Duodenal mucosa (tissue), 2 donors: ENCODE measurements around the gene ACIN1.

Experiments used
- H3K27ac ChIP-seq: one replicate; pipeline ENCODE4 v1.7.0; 2013; ENCODE audit warnings: low read depth, low read length
- H3K27me3 ChIP-seq, 2 donors: one replicate each; pipeline ENCODE4 v1.7.0; 2013; ENCODE audit warnings: low read length in 2 of 2, control low read depth in 1 of 2; ENCODE audit not compliant: insufficient read depth in 2 of 2, control insufficient read depth in 1 of 2
- H3K36me3 ChIP-seq, 2 donors: one replicate each; pipeline ENCODE4 v1.7.0; 2013; ENCODE audit warnings: low read length in 2 of 2, control low read depth in 1 of 2; ENCODE audit not compliant: insufficient read depth in 2 of 2, control insufficient read depth in 1 of 2
- H3K4me1 ChIP-seq, 2 donors: one replicate each; pipeline ENCODE4 v1.7.0; 2013; ENCODE audit warnings: low read length in 2 of 2, control low read depth in 1 of 2; ENCODE audit not compliant: insufficient read depth in 2 of 2, control insufficient read depth in 1 of 2
- H3K4me3 ChIP-seq, 2 donors: one replicate each; pipeline ENCODE4 v1.7.0; 2013; ENCODE audit warnings: low read length in 2 of 2, low read depth in 1 of 2
- H3K9ac ChIP-seq, 2 donors: one replicate each; pipeline ENCODE4 v1.7.0; 2013; ENCODE audit warnings: low read length in 2 of 2, low read depth in 1 of 2
- H3K9me3 ChIP-seq, 2 donors: one replicate each; pipeline ENCODE4 v1.7.0; 2013; ENCODE audit warnings: low read length in 2 of 2, control low read depth in 1 of 2; ENCODE audit not compliant: control insufficient read depth in 1 of 2

The ACIN1 gene

DNA sequence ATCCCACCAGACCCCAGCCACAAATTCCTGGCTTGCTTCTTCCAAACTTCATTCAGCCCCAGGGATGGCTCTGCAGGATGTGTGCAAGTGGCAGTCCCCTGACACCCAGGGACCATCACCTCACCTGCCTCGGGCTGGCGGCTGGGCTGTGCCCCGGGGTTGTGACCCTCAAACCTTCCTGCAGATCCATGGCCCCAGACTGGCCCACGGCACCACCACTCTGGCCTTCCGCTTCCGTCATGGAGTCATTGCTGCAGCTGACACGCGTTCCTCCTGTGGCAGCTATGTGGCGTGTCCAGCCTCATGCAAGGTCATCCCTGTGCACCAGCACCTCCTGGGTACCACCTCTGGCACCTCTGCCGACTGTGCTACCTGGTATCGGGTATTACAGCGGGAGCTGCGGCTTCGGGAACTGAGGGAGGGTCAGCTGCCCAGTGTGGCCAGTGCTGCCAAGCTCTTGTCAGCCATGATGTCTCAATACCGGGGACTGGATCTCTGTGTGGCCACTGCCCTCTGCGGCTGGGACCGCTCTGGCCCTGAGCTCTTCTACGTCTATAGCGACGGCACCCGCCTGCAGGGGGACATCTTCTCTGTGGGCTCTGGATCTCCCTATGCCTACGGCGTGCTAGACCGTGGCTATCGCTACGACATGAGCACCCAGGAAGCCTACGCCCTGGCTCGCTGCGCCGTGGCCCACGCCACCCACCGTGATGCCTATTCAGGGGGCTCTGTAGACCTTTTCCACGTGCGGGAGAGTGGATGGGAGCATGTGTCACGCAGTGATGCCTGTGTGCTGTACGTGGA, 52.6 kb downstream of the ACIN1 start, which contains the start of gene PSMB11:
Gene PSMB11, plus strand, starts transcription at position 51 of the 804 bp plus-strand sequence. Its CDS starts 14 bp downstream, at position 65.
- no peak within 1 kb of the TSS for H3K4me3 ChIP-seq
- H3K9ac ChIP-seq: no peak within 1 kb of the TSS
- H3K36me3 ChIP-seq: no peaks in the 10 kb centered on the region
- H3K27ac ChIP-seq: no peak within 1 kb of the TSS
- H3K27me3 ChIP-seq: no peaks in the 10 kb centered on the region
- H3K4me1 ChIP-seq: peaks cover 12 to 13% of the 10 kb centered on the region in 2 donors
- no peaks in the 10 kb centered on the region for H3K9me3 ChIP-seq

DNA sequence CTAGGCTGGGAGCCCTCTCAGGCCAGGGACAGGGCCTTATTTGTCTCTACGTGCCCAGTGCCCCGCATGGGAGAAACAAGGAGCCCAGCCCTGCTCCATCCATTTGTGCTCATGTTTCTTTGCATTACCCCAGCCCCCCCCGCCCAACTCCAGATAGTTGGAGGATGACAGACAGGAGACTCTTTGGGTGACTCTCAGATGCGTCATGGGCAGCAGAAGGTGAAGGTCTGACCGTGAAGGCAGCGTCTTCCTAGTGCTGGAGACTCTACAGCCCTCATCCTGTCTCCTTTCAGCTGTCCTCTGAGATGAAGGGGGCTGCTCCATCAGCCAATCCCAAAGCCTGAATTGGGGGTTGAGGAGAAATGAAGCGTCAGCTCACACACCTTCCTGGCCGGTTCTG, 53.2 kb downstream of the ACIN1 start:
- Histone ChIP-seq H3K9ac (no peak overlapping the region), H3K36me3 (no peaks in the 10 kb centered on the region), H3K4me3 (no peak overlapping the region), H3K9me3 (no peaks in the 10 kb centered on the region), H3K27ac (no peak overlapping the region), H3K4me1 (peaks cover 12 to 13% of the 10 kb centered on the region in 2 donors), H3K27me3 (no peaks in the 10 kb centered on the region)

GRCh38 chr14:23040100-23040499, 54.8 kb downstream of the ACIN1 start:
- no peak overlapping the region for H3K9ac ChIP-seq
- H3K9me3 ChIP-seq: no peaks in the 10 kb centered on the region
- no peaks in the 10 kb centered on the region for H3K27me3 ChIP-seq
- H3K36me3 ChIP-seq: no peaks in the 10 kb centered on the region
- no peak overlapping the region for H3K4me3 ChIP-seq
- peaks cover 5 to 11% of the 10 kb centered on the region in 2 donors for H3K4me1 ChIP-seq
- H3K27ac ChIP-seq: no peak overlapping the region

DNA sequence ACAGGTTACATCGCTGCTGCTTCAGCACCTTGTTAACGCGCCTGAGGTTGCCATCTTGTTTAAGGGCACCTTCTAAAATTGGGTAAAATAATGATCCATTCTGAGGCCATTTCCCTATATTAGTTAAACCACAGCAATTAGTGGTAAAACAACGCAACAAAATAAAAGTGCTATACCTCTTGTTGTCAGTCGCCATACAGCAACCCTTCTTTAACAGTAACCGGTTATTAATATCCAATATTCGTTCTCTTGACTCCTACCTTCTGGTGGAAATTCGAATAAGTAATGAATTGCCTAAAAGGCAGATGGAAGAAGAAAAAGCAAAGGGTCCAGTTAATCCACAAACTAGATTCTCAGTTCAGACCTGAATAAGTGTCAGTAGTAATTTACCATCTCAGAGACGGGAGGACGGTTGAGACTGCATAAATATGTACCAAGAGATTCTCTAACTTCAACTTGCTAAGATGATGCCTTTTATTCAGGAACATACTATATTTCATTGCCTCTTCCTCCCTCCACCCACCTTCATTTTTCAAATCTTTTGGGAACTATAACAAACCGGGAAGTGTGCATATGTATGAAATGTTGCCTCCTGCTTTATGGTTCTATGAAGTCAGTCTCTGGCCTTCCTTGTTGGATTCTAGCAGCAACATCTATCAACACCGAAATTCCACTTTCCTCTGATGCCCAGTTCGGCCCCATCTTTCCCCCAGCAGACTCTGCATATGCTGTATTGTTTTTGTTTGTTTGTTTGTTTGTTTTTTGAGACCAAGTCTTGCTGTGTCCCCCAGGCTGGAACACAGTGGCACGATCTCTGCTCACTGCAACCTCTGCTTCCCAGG, 59.4 kb downstream of the ACIN1 start:
- Histone ChIP-seq H3K9me3 (no peaks in the 10 kb centered on the region), H3K27me3 (no peaks in the 10 kb centered on the region), H3K4me1 (peaks cover 11 to 12% of the 10 kb centered on the region in 2 donors), H3K9ac (peak overlapping the region; percentile 96), H3K36me3 (peaks cover 0 to 21% of the 10 kb centered on the region in 2 donors), H3K27ac (peak overlapping the region; percentile 90), H3K4me3 (peak overlapping the region; percentile 97 to 98)

DNA sequence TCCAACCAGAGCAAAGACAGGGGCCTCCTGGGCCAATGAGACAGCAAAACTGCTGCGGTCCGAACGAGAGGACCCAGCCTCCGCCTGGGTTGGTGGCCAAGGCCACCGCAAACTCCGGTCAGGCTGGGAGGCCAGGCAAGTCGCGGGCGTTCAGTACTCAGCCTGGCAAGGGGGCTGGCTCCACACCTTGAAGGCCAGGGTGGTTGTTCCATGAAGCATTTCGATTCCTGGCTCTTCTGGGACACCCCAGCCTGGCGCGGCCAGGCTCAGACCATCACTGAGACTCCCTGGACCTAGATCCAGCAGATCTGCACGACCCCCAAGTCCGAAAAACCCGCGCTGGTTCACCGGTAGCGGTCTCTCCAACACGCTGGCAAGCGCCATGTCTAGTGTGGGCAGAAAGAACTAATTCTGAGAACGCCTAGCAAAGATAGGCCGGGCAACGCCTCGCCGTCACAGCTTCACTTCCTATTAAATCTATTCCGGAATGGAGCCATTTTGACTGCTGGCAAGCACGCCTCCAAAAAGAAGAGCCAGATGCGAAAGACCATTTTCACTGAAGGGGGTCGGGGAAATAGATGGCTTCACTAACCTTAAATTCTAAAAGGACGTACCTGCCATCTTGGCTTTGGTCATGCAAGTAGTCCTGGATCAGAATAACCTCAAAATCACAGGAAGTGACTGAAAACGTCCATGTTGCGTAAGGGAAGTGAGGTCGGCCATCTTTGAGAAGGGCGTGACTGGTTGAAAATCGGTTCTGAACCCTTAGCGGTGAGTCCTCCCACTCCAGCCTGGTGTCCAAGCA, 60.2 kb downstream of the ACIN1 start, which contains the start of gene PSMB5:
Gene PSMB5, minus strand, starts transcription at position 403 of the 805 bp plus-strand sequence. Its CDS starts 19 bp downstream, at position 384.
- H3K4me3 ChIP-seq: peak within 1 kb of the TSS; percentile 97 to 98
- H3K27me3 ChIP-seq: no peaks in the 10 kb centered on the region
- peak within 1 kb of the TSS; percentile 90 for H3K27ac ChIP-seq
- H3K9ac ChIP-seq: peak within 1 kb of the TSS; percentile 96
- H3K36me3 ChIP-seq: peaks cover 0 to 21% of the 10 kb centered on the region in 2 donors
- H3K4me1 ChIP-seq: peaks cover 11 to 12% of the 10 kb centered on the region in 2 donors
- H3K9me3 ChIP-seq: no peaks in the 10 kb centered on the region

DNA sequence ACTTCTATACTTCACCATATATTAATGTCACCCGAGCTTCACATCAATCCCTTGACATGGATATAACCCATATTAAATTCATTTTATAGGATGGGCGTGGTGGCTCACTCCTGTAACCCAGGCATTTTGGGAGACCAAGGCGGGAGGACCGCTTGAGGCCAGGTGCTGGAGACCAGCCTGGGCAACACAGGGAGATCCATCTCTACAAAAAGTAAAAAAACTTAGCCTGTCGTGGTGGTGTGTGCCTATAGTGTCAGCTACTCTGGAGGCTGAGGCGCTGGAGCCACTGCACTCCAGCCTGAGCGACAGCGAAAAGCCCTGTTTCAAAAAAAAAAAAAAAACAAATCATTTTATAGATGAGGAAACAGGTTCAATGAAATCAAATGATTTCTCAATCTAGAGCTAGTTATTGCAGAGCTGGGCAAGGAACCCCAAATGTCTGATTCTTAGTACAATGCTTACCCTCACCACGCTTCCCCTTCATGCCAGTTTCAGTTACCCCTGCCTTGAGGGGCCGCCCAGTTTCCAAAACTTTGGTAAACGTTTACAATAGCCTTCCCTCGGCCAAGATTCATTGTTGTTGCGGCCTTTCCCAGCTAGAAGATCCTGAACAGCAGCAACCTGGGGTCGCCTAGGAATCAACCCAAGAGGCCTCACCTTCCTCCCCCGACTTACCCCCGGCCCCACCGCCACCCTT, 61.0 kb downstream of the ACIN1 start:
- H3K27me3 ChIP-seq: no peaks in the 10 kb centered on the region
- H3K27ac ChIP-seq: peak overlapping the region; percentile 90
- peaks cover 11 to 12% of the 10 kb centered on the region in 2 donors for H3K4me1 ChIP-seq
- peaks cover 0 to 27% of the 10 kb centered on the region in 2 donors for H3K36me3 ChIP-seq
- peak overlapping the region; percentile 97 to 98 for H3K4me3 ChIP-seq
- peak overlapping the region; percentile 96 for H3K9ac ChIP-seq
- no peaks in the 10 kb centered on the region for H3K9me3 ChIP-seq

- H3K27me3 ChIP-seq: no peaks in the 10 kb centered on the region
- H3K4me3 ChIP-seq: peak overlapping the region; percentile 97 to 98
- H3K9me3 ChIP-seq: no peaks in the 10 kb centered on the region
- H3K9ac ChIP-seq: no peak overlapping the region
- H3K4me1 ChIP-seq: peaks cover 11 to 12% of the 10 kb centered on the region in 2 donors
- H3K36me3 ChIP-seq: peaks cover 0 to 32% of the 10 kb centered on the region in 2 donors
- no peak overlapping the region for H3K27ac ChIP-seq
Observed at GRCh38 chr14:23033251-23033727, 61.6 kb downstream of the ACIN1 start.

GRCh38 chr14:23030936-23031335, 64.0 kb downstream of the ACIN1 start:
- Histone ChIP-seq H3K4me3 (no peak overlapping the region), H3K9ac (no peak overlapping the region), H3K9me3 (no peaks in the 10 kb centered on the region), H3K4me1 (peaks cover 11 to 12% of the 10 kb centered on the region in 2 donors), H3K27ac (no peak overlapping the region), H3K27me3 (no peaks in the 10 kb centered on the region), H3K36me3 (peaks cover 4 to 36% of the 10 kb centered on the region in 2 donors)

- peaks cover 8% of the 10 kb centered on the region in 2 donors for H3K4me1 ChIP-seq
- H3K27me3 ChIP-seq: no peaks in the 10 kb centered on the region
- no peak overlapping the region for H3K9ac ChIP-seq
- no peak overlapping the region for H3K27ac ChIP-seq
- H3K9me3 ChIP-seq: no peaks in the 10 kb centered on the region
- H3K4me3 ChIP-seq: no peak overlapping the region
- H3K36me3 ChIP-seq: peaks cover 12 to 49% of the 10 kb centered on the region in 2 donors
Observed at GRCh38 chr14:23028799-23029198, 66.1 kb downstream of the ACIN1 start.
